MCF 10A (cell line): ENCODE results near the gene IGF1R. TPM values are rescaled to one million over a fixed set of nuclear protein-coding genes. Genes with fewer than 3 reads are reported as not detected.

Experiments used
- BruUV-seq: library from RNA; stranded (reverse); fragments of 400-500 nt; replicated peaks from 2 replicates; lab custom pipeline; 2021; lab: Mats Ljungman, UMichigan
- CTCF ChIA-PET: fragments of 300-600 bp; sonication (Branson Sonifier 250); formaldehyde crosslinking; extraction: SDS; loops from one replicate; lab custom pipeline; 2021; ENCODE audit warnings: antibody characterized with exemption, inconsistent platforms; lab: Yijun Ruan, JAX
- POLR2A ChIA-PET: fragments of 300-600, 350-650 bp; sonication (Branson Sonifier 250); formaldehyde crosslinking; extraction: SDS; loops from one replicate; lab custom pipeline; 2020; ENCODE audit warnings: antibody characterized with exemption, inconsistent platforms; lab: Yijun Ruan, JAX
- DNase-seq: peaks from one replicate; pipeline ENCODE4 v3.0.0-alpha.2; 2018; ENCODE audit not compliant: unreplicated experiment
- H3K27ac Mint-ChIP-seq: one replicate; pipeline ENCODE4 v1.8.0; 2022; ENCODE audit warnings: mild to moderate bottlenecking, low read depth, mixed read lengths; ENCODE audit not compliant: unreplicated experiment
- H3K27me3 Mint-ChIP-seq: one replicate; pipeline ENCODE4 v1.8.0; 2022; ENCODE audit warnings: mixed read lengths; ENCODE audit not compliant: insufficient read depth, unreplicated experiment
- H3K36me3 Mint-ChIP-seq: one replicate; pipeline ENCODE4 v1.8.0; 2022; ENCODE audit warnings: mild to moderate bottlenecking, moderate library complexity, mixed read lengths; ENCODE audit not compliant: insufficient read depth, unreplicated experiment
- H3K4me1 Mint-ChIP-seq: one replicate; pipeline ENCODE4 v1.8.0; 2022; ENCODE audit warnings: mixed read lengths; ENCODE audit not compliant: insufficient read depth, unreplicated experiment
- H3K4me3 Mint-ChIP-seq: one replicate; pipeline ENCODE4 v1.8.0; 2022; ENCODE audit warnings: mild to moderate bottlenecking, moderate library complexity, mixed read lengths; ENCODE audit not compliant: unreplicated experiment
- H3K9me3 Mint-ChIP-seq: one replicate; pipeline ENCODE4 v1.8.0; 2022; ENCODE audit warnings: mixed read lengths; ENCODE audit not compliant: unreplicated experiment
- intact Hi-C: fragments of 100-400 bp; cut with micrococcal nuclease; formaldehyde crosslinking; loops from 2 replicates; pipeline ENCODE4 v1.14.1; 2022
- total RNA-seq: library from RNA; stranded (reverse); gene quantifications from 2 replicates; pipeline ENCODE4 v1.2.3, GENCODE V29; 2022
- TF ChIP-seq, protein P1 (sequence below): fragments of 200-600 bp; IDR thresholded peaks from one replicate; pipeline ENCODE4 v1.8.0; 2022; ENCODE audit warnings: antibody characterized with exemption, mild to moderate bottlenecking; ENCODE audit not compliant: unreplicated experiment

The IGF1R gene
- total RNA-seq, 1 experiment from 2014 or later = 53.3 TPM

DNA sequence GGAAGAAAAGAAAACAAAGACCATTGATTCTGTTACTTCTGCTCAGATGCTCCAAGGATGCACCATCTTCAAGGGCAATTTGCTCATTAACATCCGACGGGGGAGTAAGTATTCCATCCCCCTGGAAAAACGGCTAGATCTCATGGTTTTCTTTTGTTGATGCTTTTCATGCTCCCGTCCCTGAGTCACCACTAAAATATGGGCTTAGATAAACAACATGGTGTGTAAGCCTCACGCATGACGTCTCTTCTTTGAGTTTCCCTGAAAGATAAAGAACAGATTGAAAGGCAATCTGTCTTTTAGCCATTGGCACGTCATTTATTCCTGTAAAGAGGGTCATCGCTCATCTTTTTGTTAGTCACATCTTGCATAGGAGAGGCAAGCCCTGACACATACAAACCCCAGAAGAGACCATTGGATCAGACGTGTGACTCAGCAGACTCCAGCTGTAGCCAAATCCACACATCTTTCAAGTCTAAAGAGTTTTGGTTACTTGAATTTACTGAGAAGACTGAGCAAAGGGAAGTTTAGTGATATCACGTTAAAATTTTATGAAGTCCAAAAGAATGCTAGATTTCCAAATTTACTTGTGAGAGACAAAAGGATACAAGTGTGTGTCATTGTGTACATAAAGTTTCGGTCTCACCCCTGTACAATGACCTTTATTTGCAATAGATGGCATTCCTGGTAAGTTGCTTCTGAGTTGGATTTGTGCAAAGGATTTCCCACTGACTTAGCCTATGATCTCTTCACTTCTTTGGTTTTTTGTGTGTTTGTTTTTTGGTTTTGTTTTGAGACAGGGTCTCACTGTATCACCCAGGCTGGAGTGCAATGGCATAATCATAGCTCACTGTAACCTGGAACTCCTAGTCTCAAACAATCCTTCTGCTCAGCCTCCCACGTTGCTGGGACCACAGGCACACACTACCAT is 248.7 kb downstream of the IGF1R start:
- H3K27me3 Mint-ChIP-seq = no peaks in the 10 kb centered on the region
- TF ChIP-seq, protein P1, sequence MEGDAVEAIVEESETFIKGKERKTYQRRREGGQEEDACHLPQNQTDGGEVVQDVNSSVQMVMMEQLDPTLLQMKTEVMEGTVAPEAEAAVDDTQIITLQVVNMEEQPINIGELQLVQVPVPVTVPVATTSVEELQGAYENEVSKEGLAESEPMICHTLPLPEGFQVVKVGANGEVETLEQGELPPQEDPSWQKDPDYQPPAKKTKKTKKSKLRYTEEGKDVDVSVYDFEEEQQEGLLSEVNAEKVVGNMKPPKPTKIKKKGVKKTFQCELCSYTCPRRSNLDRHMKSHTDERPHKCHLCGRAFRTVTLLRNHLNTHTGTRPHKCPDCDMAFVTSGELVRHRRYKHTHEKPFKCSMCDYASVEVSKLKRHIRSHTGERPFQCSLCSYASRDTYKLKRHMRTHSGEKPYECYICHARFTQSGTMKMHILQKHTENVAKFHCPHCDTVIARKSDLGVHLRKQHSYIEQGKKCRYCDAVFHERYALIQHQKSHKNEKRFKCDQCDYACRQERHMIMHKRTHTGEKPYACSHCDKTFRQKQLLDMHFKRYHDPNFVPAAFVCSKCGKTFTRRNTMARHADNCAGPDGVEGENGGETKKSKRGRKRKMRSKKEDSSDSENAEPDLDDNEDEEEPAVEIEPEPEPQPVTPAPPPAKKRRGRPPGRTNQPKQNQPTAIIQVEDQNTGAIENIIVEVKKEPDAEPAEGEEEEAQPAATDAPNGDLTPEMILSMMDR = no peak
- peak overlapping the region; percentile 95 for H3K27ac Mint-ChIP-seq
- H3K36me3 Mint-ChIP-seq = peaks cover 36% of the 10 kb centered on the region
- no peaks in the 10 kb centered on the region for H3K9me3 Mint-ChIP-seq
- intact Hi-C loops = loop anchor here (1.0 kb wide), 1 partner anchor 32 kb away; no protein-coding TSS in a partner anchor
- H3K4me1 Mint-ChIP-seq = peaks cover 45% of the 10 kb centered on the region
- BruUV-seq = TSS peak; percentile 85
- CTCF ChIA-PET = interaction anchor here (0.6 to 1.0 kb wide), 5 partner anchors 15 to 231 kb away, joined by 3 to 5 read pairs (median 3); no protein-coding TSS in a partner anchor
- peak overlapping the region; percentile 62 for H3K4me3 Mint-ChIP-seq
- POLR2A ChIA-PET = interaction anchor here (0.6 to 7.6 kb wide), 16 partner anchors 9 to 278 kb away, joined by 3 to 102 read pairs (median 4); partner anchors contain the start of gene IGF1R
- DNase-seq = peak; percentile 98

DNA sequence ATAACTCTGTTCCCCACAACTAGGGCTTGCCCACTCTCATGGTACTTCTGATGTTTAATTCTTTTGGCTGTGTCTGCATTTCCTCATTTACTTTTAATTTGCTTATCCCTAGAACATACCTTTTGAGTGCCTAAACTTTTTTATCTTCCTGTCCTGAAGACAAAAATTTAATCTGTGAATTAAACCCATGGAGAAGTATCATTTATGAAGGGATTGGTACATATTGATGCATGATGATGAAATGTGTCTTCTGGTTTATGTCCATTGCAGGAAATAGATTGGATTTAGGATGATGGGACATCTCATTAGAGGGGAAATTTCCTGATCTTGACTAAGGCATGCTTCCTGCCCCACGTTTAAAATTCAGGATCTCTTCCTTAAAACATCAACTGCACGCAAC is 249.8 kb downstream of the IGF1R start:
- DNase-seq = no peak
- Mint-ChIP-seq H3K4me1 (peaks cover 44% of the 10 kb centered on the region), H3K4me3 (no peak overlapping the region), H3K9me3 (no peaks in the 10 kb centered on the region), H3K27me3 (no peaks in the 10 kb centered on the region), H3K27ac (peak overlapping the region; percentile 95), H3K36me3 (peaks cover 31% of the 10 kb centered on the region)
- intact Hi-C loops = no loop called here
- POLR2A ChIA-PET = interaction anchor here (1.0 to 7.6 kb wide), 10 partner anchors 24 to 254 kb away, joined by 3 to 102 read pairs (median 4); partner anchors contain the start of gene IGF1R
- TF ChIP-seq, protein P1 = no peak
- CTCF ChIA-PET = interaction anchor here (0.6 to 1.0 kb wide), 4 partner anchors 16 to 232 kb away, joined by 3 to 5 read pairs (median 4); no protein-coding TSS in a partner anchor
- no TSS peak for BruUV-seq

DNA sequence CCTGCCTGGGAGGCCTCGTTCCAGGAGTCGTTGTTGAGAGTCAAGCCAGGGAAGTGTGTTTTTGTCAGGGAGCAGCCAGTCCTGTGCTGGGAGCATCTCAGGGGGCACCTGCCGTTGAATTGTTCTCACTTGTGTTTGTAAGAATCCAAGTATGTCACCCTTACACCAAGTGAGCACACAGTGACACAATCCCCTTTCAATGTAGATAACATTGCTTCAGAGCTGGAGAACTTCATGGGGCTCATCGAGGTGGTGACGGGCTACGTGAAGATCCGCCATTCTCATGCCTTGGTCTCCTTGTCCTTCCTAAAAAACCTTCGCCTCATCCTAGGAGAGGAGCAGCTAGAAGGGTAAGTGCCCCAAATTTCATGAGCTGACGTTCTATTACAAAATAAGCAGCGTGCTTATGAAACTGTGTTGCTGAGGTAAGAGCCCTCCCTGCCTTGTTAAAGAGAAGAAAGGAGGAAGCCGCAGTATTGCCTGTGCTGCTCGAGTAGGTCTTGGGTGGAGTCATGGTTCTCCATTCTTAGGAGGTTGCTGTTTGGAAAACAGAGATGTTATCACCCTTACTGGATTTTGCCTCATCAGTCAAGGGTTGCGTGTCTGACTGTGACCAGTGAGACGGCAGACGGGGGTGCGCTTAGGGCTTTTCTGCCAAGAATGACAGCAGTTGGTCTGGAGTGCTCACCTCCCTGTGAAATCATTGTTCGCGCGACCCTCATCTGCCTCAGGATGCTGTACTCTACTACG is 251.1 kb downstream of the IGF1R start:
- Mint-ChIP-seq H3K27me3 (no peaks in the 10 kb centered on the region), H3K4me3 (no peak overlapping the region), H3K36me3 (peaks cover 26% of the 10 kb centered on the region), H3K27ac (peak overlapping the region; percentile 50), H3K9me3 (no peaks in the 10 kb centered on the region), H3K4me1 (peaks cover 48% of the 10 kb centered on the region)
- intact Hi-C loops = loop anchor here (5.0 kb wide), 1 partner anchor 158 kb away; no protein-coding TSS in a partner anchor
- TF ChIP-seq, protein P1 = no peak
- ChIA-PET CTCF (no interaction called here), POLR2A (interaction anchor here (1.0 to 7.6 kb wide), 4 partner anchors 26 to 244 kb away, joined by 3 to 102 read pairs (median 6); no protein-coding TSS in a partner anchor)
- no peak for DNase-seq
- BruUV-seq = no TSS peak
